Activated naive CD4-positive, alpha-beta T cell (primary cell): ENCODE measurements around the gene TPH2.

ENCODE experiments used
- DNase-seq, 4 experiments: peaks; one replicate each; lab custom pipeline; 2025; lab: John Stamatoyannopoulos, UW

Gene TPH2

DNA sequence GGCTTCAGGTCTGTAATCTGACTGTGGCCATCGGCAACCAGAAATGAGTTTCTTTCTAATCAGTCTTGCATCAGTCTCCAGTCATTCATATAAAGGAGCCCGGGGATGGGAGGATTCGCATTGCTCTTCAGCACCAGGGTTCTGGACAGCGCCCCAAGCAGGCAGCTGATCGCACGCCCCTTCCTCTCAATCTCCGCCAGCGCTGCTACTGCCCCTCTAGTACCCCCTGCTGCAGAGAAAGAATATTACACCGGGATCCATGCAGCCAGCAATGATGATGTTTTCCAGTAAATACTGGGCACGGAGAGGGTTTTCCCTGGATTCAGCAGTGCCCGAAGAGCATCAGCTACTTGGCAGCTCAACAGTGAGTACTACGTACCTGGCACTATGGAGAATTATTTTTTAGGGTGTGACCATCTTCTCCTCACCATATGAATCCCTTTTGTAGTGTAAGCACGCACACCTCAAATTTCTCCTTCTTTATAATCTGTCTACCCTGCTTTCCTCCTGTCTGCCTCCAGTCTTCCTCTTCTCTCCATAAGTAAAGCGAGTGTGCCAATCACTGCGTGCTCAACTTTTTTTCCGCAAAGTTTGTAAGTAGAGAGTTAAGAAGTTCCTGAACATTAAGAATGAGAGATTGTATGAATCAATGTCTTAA is at the start of gene TPH2:
Gene TPH2, plus strand, starts transcription at position 118 of the 658 bp plus-strand sequence. Its CDS starts 142 bp downstream, at position 260.
- DNase-seq: peak in 2 of 4 experiments; percentile 3 to 15

DNA sequence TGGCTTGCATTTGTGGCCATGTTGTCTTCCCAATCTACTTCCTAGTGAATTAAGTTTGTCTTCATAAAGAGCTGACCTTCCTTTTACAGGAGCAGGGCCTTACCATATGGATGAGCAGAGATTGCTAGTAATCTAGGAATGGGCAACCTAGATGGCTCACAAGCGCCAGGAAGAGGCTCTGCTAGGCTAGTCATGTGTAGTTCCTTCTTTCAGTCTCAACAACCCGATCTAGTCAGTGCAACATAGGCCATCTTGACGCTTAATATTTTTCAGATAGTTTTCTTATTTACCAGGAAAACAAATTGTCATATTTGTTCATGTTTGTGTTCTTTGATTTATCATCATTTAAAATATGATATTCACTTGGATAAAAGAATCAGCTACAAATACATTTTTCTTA is 48.2 kb upstream of the TPH2 start:
- no peak for DNase-seq

DNA sequence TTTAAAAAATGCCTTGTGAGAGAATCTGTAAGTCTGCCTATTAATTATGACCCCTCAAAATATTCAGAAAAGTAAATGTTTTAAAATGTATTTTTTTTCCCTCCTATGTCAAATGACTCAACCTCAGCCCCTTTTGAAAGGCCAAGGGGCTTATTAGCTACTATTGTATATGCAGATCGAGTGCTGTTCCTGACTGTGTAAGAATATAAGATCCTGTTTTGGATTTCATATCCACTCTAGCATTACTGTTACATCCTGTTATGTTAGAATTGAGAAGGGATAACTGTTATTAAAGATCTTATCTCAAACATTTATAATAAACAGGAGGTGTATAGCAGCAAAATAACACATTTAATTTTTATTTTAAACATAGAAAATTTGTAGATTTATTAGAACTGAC is 46.6 kb upstream of the TPH2 start:
- no peak for DNase-seq

DNA sequence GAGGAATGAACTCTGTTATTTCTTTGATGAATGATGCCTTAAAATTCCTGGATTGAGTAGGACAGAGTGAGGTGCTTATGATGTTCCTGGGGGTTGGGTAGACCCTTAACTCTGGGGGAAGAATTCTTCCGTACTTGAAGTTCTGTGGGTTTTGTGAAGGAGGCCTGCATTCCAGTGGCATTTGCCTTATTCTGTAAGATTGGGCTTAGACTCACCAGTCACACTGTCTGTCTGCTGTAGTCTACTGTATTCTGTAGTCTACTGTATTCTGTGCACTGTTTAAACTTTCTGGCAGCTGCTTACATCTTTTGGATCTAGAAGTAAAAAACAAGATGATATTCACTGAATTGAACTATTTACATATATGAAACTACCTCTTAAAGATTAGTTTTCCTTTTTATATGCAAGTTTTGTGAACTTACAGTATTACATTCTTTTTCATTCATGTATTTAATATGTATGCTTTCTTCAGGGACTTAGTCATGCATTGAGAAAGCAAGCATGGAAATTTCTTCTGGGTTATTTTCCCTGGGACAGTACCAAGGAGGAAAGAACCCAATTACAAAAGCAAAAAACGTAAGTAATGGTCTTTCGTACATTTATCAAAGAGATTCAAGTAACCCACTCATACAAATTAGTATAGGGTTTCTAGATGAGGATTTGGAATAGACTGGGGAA is 42.3 kb upstream of the TPH2 start:
- no peak for DNase-seq

DNA sequence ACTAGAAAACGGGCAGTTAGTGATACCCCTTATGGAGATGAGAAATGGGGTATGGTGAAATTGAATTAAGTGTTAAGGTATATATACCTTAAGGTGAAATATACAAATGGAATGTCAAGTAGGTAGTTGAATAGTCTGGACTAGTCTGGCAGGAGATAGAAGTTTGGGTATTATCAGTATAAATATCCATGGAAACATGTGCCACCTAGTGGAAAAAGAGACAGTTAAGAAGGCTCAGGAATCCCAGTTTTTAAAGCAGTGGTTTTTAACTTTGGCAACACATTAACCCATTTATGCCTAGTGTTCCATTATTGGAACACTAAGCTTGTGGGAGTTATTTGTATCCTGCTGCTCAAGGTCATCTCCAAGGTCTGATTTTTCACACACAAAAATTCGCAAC is 38.6 kb upstream of the TPH2 start:
- DNase-seq: no peak

DNA sequence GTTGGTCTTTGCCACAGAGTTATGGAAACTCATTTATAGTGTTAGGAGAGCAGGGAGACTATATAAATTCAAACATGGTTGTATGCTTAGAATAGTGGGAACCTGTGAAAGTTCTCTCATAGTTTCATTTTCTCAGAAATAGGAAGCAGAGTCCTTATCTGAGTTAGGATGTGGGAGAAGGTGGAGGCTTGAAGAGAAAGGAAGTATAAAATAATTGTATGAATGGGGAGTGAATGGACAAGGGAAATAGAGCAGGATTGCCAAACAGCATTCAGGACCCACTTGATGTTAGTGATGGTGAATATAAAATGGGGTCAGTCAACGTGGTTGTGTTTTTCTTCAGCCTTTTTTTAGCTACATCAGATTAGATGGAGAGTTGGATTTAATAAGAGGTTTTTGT is 34.0 kb upstream of the TPH2 start:
- no peak for DNase-seq

DNA sequence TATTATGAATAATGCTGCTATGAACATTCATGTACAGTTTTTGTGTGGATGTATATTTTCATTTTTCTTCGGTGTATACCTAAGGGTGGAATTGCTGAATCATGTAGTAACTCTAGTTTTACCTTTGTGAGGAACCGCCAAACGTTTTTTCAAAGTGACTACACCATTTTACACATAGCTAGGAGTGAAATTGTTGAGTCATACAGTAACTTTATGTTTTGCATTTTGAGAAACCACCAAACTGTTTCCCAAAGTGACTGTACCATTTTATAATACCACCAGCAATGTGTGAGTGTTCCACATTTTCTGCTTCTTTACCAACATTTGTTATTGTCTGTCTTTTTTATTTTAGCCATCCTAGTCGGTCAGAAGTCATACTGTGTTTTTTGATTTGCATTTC is 3.1 kb upstream of the TPH2 start:
- no peak for DNase-seq

DNA sequence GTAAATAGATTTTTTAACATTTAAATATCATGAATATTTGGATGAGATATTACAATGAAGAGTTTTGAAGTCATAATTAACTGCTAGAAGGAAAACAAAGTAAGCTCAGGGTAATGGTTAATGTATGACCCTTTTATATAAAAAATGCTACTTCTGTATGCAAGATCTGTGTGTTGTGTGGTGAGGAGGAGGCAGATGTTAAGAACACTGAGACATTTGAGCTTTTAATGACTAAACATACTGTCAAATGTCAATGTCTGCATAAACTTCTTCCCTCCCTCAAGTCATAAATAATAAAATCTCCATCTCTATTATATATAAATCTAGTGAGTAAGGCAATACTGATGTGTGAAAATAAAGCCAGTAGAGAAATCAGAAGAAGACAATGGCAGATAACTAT is 1.4 kb downstream of the TPH2 start:
- DNase-seq: no peak

DNA sequence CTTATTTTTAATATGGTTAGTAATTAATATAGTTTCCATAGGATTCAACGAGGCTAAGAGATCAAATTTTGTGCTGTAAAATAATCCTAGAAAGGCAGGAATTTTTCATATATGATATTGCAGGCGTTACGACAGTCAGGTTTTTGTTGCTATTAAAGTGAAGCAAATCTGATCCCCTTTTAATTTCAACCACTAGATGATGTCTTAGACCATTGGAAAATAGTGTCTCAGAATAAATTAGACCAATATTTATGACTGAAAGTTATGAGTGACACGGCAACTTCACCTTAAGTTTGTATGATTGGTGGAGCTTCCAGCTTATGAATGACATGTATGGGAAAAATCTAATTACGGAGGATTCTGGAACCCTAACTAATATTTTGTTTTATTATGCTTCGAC is 2.5 kb downstream of the TPH2 start:
- DNase-seq: no peak

DNA sequence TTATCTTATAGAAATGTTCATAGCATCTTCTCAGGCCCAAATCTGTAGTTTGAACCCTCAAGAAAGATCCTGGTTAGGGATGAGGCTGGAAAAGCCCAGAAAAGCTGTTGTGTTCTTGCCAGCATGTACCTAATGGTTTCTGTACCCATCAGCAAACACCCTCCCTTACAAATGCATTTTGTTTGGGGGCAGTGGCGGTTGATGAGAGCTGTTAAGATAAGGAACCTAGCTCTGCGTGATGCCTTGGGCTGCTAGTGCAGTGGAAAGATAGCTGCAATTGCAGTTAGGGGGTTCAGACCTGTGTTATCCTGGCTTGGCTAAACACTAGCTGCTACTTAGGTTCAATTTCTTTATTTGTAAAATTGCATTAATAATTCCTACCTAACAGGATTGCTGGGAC is 3.6 kb downstream of the TPH2 start:
- DNase-seq: no peak

DNA sequence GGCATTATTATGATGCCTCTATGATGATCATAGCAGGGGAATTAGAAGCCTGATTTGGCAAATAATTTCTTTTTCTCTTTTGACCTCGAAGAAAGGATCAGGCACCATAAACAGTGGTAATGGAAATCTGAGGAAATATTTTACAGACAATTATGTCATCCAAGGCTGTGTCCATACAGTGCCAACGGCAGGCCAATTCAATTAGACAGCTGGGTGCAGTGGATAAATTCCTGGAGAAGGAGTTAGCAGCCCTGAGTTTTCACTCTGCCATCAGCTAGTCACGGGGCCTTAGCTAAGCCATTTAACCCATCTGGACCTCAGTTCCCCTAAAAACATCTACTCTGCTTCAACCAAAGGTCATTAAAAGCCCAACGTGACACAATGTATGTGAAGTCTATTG is 4.1 kb downstream of the TPH2 start:
- no peak for DNase-seq

DNA sequence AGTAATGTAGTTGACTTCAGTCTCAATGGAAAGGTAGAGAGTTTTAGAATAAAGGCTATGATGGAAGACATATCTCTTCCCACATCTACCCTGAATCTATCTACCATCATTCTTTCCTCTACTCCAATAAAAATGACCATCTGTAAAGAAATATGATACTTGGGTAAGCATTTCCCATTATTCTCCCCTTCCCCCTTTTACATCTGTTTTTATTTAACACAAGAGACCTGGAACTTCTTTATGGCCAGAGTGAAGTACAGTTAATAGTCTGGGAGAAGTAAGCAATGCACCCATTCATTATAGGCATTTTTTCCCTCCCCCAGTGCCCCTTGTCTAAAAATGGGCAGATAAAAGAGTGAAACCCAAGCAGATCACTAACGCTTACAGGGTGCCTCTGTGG is 6.5 kb downstream of the TPH2 start:
- DNase-seq: no peak

DNA sequence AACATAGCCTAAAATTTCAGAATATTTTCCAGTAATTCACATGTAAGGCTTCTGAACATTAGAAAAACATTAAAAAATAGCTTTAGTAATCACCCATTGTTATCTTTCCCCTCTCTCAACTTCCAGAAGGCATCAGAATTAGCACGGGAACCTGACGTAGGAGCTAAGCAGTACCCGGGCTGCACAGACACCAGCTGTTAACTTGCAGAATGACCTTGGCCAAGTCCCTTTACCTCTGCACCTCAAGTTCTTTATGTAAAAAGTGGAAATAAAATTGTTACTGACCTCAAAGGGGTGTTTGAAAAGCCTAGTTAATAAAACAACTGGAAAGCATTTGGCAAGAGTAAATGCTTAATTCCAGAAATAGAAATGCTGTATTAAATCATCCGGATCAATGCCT is 7.2 kb downstream of the TPH2 start:
- no peak for DNase-seq

DNA sequence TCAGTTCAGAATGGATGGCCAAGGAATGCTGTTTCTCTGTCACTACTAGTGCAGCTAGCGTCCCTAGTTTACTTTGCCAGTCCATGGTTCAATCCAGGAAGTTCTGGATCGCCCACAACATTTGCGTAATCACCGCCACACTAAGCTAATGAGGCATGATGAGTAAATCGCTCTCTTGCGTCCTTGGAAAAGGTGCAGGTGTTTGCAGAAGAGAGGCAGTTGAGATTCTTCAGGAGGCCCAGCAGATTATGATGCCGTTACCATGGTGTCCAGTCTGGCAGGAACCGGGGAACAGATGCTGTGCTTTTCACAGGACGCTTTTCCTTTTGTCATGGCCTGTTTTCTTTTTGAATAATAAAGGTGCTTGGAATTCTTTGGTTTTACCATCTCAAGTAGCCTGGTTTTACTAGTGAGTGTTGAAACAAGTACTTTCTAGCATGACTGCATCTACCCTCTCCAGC is 9.0 kb downstream of the TPH2 start:
- no peak for DNase-seq

DNA sequence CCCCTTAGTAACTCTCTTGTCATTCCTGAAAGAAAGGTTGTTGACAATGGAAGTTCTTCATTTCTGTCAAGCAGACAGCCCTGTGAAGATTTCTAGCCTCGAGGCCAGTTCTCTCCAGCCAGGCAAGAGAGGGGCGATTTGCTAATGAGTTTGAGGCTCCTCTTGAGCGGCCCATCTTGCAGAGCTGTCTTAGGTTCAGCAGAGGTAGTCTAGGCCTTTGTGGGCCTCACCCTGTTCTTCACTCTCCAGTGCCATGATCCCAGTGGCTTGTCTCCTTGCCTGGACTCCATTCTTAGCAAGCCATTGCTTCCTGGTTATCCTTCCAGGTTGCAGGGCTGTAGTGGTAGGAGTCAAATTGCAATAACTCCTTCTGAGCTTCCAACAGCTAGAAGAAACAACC is 9.7 kb downstream of the TPH2 start:
- no peak for DNase-seq

DNA sequence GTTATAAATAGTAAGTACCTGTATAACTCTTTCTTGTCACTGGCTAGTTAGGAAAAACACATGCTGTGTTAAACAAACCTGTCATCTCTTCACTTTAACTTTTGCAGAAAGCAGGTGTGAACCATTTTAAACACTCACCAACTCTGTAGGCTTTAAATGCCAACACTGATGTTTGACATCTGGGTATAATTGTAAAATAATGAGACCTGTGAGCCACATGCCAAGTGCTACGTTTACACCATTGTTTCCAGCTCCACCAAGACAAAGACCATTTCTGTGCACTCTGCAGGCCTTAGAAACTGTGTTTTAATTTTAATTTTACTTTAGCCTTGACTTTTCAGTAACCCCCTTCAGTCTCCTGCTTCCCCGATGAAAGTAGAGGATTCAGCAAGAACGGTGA is 11.0 kb downstream of the TPH2 start:
- no peak for DNase-seq

DNA sequence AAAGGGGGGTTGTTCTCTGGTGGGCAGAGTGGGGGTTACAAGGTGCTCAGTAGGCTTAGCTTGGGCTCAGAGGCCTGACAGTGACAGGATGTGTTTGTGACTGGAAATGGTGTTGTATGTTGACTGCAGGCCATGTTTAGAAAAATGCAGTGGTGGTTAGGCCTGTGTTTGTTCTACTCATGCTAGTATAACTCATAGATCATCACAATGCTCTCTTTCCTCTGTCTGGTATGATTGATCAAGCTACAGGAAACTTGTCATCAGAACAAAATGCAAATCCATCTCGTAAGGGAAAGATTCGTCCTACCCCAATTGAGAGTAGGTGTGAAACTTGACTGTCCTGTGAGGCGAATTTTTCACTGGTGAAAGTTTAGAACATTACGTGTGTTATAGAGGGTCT is 11.8 kb downstream of the TPH2 start:
- DNase-seq: no peak

DNA sequence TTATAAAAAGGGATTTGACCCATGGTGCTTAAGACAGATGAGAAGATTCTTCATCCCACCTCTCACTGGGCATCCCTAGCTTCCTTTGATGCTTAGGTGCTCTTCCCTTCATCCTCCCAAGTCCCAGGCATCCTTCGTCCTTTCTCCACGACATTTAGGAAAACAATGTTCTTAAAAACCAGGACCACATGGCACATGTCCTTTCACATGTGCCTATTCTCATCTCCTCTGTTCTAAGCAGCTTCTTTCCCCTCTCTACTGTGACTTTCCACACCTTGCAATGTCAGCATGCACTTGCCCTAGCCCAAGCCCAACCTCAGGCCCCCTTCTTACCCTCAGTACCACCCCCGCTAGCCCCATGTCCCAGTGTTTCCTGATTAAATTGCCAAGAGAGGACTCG is 12.2 kb downstream of the TPH2 start:
- DNase-seq: no peak

DNA sequence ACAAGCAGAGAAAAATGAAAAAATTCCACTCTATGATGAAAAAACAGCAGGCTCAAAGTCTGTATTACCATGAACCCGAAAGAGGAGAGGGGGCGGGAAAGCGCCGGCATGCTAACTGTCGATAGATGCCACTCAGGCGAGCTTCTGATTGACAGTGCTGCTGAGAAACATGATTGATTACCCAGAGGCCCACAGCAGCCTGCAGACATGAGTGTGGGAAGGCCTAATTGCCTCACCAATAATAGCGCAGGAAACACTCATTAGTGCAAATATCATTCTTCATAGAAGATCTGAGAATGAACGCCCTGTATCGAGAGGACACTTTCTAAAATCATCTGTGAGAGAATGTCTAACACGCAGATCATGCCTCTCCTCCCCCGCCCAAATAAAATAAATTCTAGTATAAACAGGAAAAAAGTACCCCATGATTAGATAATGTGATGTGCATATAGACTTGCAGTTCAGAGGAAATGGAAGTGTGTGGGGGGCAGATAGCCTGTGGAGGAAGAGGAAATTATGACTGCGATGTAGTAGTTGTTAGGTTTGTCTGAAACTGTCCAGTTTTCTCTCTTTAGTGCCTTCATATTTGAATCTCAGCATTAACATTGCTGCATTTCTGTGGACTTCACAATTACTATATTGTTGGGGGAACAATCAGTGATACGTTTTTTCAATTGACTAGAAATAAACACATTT is 15.6 kb downstream of the TPH2 start:
- no peak for DNase-seq

DNA sequence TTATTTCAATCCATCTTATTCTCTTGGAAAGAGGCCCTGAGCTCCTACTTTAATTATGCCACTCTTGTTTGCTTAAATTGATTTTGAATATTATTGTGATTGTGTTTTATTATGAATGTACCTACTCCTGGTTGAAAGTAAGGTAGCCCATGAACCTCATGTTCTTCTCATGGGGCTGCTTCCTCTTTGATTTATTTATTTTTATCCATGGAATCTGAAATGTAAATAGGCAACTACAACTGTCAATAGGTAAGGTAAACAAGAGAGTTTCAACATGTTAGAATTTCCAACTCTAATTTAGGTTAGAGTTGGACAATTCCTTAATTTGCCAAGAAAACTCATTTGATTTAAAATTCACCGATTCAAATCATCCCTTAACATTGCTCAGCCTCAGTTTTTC is 16.2 kb downstream of the TPH2 start:
- no peak for DNase-seq

DNA sequence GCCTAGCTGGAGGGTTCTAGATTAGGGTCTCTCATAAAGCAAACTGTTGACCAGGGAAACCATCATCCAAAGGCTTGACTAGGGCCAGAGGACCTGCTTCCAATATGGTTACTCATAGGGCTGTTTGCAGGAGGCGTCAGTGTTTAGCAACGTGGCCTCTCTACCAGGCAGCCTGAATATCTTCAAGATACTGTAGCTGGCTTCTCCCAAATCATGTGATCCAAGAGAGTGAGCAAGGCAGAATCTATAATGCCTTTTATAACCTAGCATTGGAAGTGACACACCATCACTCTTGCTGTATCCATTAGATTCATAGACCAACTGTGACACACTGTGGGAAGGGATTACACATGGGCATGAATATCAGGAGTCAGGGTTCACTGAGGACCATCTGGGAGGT is 17.3 kb downstream of the TPH2 start:
- no peak for DNase-seq

DNA sequence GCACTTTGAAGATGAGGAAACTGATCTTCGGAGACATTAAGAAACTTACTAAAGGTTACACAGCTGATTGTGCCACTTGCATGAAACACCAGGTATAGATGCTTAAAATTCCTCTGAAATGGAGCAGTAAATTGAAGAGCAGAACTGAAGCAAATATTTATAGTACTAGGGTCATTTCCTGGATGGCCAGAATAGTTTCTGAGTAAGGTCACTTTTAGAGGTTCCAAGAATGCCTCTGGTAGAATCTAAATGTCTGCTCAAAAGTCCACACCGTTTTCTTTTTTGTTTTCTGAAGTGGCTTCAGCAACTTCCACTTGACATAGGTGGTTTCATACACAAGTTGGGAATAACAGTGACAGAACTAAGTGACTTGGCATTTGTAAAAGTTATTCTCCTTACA is 19.4 kb downstream of the TPH2 start:
- DNase-seq: no peak

DNA sequence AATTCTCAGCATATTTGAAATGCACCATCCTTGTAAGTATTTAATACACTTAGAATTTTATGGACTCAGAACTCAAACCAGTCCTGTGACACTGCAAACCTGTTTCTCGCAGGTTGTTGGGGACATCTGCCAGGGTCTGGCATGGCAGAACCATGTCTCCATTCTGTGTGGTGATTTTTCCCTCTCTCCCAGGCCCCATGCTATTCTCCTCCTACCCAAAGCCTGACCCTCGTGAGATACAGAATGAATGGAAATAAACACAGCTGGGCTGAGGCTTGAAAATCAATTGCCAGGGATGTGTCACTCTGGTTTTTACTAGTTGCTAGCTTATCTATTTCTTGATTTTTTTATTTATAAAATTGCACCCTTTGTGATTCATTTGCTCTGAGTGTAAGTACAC is 19.8 kb downstream of the TPH2 start:
- DNase-seq: no peak
